Sigmoid colon (tissue), 7 donors: ENCODE data around the gene TM9SF4. TPM values are rescaled to one million over a fixed set of nuclear protein-coding genes. Genes with fewer than 3 reads are reported as not detected.

ENCODE experiments used
- DNase-seq: peaks from one replicate; pipeline ENCODE4 v3.0.0-alpha.2; 2019
- H3K27ac ChIP-seq, 4 donors: fragments of 200-600 bp; sonication (generic); one replicate each; pipeline ENCODE4 v1.5.1; 2016 to 2019; ENCODE audit warnings: mild to moderate bottlenecking in 1 of 4
- H3K27me3 ChIP-seq, 3 donors: fragments of 200-600 bp; sonication (generic); one replicate each; pipeline ENCODE4 v1.5.1; 2019; ENCODE audit warnings: mild to moderate bottlenecking in 1 of 3
- H3K36me3 ChIP-seq, 4 donors: fragments of 200-600 bp; sonication (generic); one replicate each; pipeline ENCODE4 v1.5.1; 2016 to 2019
- H3K4me1 ChIP-seq, 4 donors: fragments of 200-600 bp; sonication (generic); one replicate each; pipeline ENCODE4 v1.5.1; 2017 to 2019
- H3K4me3 ChIP-seq, 4 donors: fragments of 200-600 bp; sonication (generic); one replicate each; pipeline ENCODE4 v1.5.1; 2017 to 2019; ENCODE audit warnings: mild to moderate bottlenecking in 2 of 4, moderate library complexity in 1 of 4
- H3K9me3 ChIP-seq, 4 donors: fragments of 200-600 bp in 3 of 4; sonication (generic) in 3 of 4; one replicate each; pipeline versions ENCODE4 v1.5.1 to v1.6.1; 2013 to 2019
- EP300 ChIP-seq, 4 donors: sonication (generic); formaldehyde crosslinking; IDR thresholded peaks; one replicate each; pipeline ENCODE4 v1.6.1; 2017; ENCODE audit warnings: antibody characterized with exemption in 4 of 4
- POLR2A ChIP-seq, 2 donors: fragments of 450-650 bp; IDR thresholded peaks; one replicate each; pipeline ENCODE4 v1.6.1; 2016; ENCODE audit warnings: antibody characterized with exemption in 2 of 2, mild to moderate bottlenecking in 2 of 2, moderate library complexity in 2 of 2
- POLR2AphosphoS5 ChIP-seq, 4 donors: sonication (generic); formaldehyde crosslinking; IDR thresholded peaks; one replicate each; pipeline ENCODE4 v1.6.1; 2017; ENCODE audit warnings: antibody characterized with exemption in 4 of 4
- WGBS, 2 donors: extraction: QIAGEN DNeasy Blood & Tissue Kit; methylation state at CpG; one replicate each; pipeline ENCODE4 v1.1.7; 2013; 5-methylcytosine and 5-hydroxymethylcytosine counted together
- intact Hi-C: fragments of 100-400 bp; cut with DNase I; formaldehyde crosslinking; loops from one replicate; pipeline ENCODE4 v1.15.1; 2023
- polyA plus RNA-seq, 3 donors: library from polyadenylated mRNA; stranded (reverse); fragments of 200-250 nt; gene quantifications; one replicate each; pipeline ENCODE4 v1.2.3, GENCODE V29; 2013
- total RNA-seq, 4 donors: library from RNA; depleted of rRNA; stranded (reverse); fragments of >200 nt; gene quantifications; one replicate each; pipeline ENCODE4 v1.1.0, GENCODE V29; 2016
- TF ChIP-seq, protein P1 (sequence below), 4 experiments: fragments of 450-650 bp in 3 of 4; fragments of 200-600 bp in 1 of 4; IDR thresholded peaks; one replicate each; pipeline ENCODE4 v1.5.1; 2016 to 2019; ENCODE audit warnings: antibody characterized with exemption in 4 of 4, mild to moderate bottlenecking in 3 of 4, moderate library complexity in 2 of 4
- donor health status: healthy with polysubstance abuse.
- donor health status: Bipolar disorder and iron deficiency.
- donor health status: healthy.

The TM9SF4 gene
- total and polyA plus RNA-seq, 7 donors, result 6.6 to 38.3 (median 17.1) TPM

DNA sequence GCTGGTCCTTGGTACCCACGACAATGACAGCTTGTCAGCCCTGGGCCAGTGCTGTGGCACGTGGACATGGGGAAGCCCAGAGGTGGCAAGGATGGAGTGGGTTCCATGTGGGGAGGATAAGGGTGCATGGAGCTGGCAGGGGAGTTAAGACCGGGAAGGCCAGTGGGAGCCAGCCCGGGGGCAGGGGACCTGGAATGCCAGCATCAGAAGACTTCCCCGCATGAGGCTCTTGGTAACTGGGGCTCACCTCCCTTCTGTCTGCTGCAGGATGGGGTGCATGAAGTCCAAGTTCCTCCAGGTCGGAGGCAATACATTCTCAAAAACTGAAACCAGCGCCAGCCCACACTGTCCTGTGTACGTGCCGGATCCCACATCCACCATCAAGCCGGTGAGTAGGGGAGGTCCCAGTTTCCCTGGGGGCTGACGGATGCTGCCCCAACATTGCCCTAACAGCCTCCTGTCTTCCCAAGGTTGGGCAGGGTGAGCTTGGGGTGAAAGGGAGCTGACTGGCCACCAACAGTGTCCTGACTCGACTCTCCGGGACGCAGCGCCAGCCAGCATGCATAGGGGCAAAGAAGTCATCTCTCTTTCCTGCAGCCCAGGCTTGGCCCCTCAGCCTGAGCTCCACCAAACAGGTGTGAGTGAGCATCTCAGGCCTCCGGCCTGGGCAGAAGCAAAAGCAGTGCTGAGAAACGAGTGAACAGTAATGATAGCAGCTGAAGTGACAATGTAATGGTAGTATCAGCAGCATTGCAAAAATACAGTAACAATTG lies 37.9 kb upstream of the TM9SF4 start:
- 83 to 86% methylated on average over 17 of the region's 17 CpGs for WGBS, 2 donors

GRCh38 chr20:32072168-32072750 lies 37.3 kb upstream of the TM9SF4 start:
- no peaks in the 10 kb centered on the region for H3K9me3 ChIP-seq
- no peaks in the 10 kb centered on the region for H3K36me3 ChIP-seq
- no peaks in the 10 kb centered on the region for H3K4me1 ChIP-seq
- intact Hi-C loops, result no loop called here
- 58 to 77% methylated on average over 6 of the region's 6 CpGs for WGBS, 2 donors
- TF ChIP-seq EP300 (IDR thresholded peaks at IDR 0.05) (no peak), POLR2A (IDR thresholded peaks at IDR 0.05) (no peak), POLR2AphosphoS5 (IDR thresholded peaks at IDR 0.05) (no peak)
- TF ChIP-seq, protein P1, sequence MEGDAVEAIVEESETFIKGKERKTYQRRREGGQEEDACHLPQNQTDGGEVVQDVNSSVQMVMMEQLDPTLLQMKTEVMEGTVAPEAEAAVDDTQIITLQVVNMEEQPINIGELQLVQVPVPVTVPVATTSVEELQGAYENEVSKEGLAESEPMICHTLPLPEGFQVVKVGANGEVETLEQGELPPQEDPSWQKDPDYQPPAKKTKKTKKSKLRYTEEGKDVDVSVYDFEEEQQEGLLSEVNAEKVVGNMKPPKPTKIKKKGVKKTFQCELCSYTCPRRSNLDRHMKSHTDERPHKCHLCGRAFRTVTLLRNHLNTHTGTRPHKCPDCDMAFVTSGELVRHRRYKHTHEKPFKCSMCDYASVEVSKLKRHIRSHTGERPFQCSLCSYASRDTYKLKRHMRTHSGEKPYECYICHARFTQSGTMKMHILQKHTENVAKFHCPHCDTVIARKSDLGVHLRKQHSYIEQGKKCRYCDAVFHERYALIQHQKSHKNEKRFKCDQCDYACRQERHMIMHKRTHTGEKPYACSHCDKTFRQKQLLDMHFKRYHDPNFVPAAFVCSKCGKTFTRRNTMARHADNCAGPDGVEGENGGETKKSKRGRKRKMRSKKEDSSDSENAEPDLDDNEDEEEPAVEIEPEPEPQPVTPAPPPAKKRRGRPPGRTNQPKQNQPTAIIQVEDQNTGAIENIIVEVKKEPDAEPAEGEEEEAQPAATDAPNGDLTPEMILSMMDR (IDR thresholded peaks at IDR 0.05), result no peak
- no peak overlapping the region for H3K4me3 ChIP-seq
- peaks cover 0 to 17% (median 0%) of the 10 kb centered on the region in 3 donors for H3K27me3 ChIP-seq
- H3K27ac ChIP-seq, result no peak overlapping the region
- DNase-seq, result no peak

More for the DNA sequence above, 37.9 kb upstream of the TM9SF4 start:
- H3K4me3 ChIP-seq, result no peak overlapping the region
- H3K27me3 ChIP-seq, result peaks cover 0 to 17% (median 0%) of the 10 kb centered on the region in 3 donors
- no peaks in the 10 kb centered on the region for H3K4me1 ChIP-seq
- no peaks in the 10 kb centered on the region for H3K36me3 ChIP-seq
- no peaks in the 10 kb centered on the region for H3K9me3 ChIP-seq
- TF ChIP-seq POLR2AphosphoS5 (IDR thresholded peaks at IDR 0.05) (no peak), POLR2A (IDR thresholded peaks at IDR 0.05) (no peak), EP300 (IDR thresholded peaks at IDR 0.05) (no peak)
- TF ChIP-seq, protein P1 (IDR thresholded peaks at IDR 0.05), result no peak
- no peak for DNase-seq
- intact Hi-C loops, result no loop called here
- no peak overlapping the region for H3K27ac ChIP-seq

DNA sequence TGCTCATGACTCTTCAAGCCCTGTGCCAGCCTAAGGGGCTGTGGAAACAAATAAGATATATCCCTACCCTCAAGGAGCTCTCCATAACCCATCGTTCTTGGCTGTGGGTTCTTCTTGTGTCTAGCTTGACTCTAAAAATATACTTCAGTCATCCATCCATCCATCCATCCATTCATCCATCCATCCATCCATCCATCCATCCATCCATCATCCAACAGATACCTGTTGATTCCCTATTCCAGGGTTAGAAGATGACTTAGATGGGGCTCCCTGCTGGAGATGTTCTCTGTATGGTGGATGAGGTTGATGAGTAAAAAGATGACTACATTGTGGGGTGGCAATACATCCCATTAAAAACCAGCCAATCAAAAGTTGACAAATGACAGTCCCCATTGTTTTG lies 34.0 kb upstream of the TM9SF4 start:
- WGBS, 2 donors, result 92 to 98% methylated on average over 1 of the region's 1 CpG
- peaks cover 0 to 9% (median 0%) of the 10 kb centered on the region in 3 donors for H3K27me3 ChIP-seq
- intact Hi-C loops, result no loop called here
- H3K4me1 ChIP-seq, result no peaks in the 10 kb centered on the region
- no peak overlapping the region for H3K27ac ChIP-seq
- no peak for DNase-seq
- no peaks in the 10 kb centered on the region for H3K36me3 ChIP-seq
- no peaks in the 10 kb centered on the region for H3K9me3 ChIP-seq
- TF ChIP-seq POLR2AphosphoS5 (IDR thresholded peaks at IDR 0.05) (no peak), POLR2A (IDR thresholded peaks at IDR 0.05) (no peak), EP300 (IDR thresholded peaks at IDR 0.05) (no peak)
- TF ChIP-seq, protein P1 (IDR thresholded peaks at IDR 0.05), result no peak
- H3K4me3 ChIP-seq, result no peak overlapping the region

DNA sequence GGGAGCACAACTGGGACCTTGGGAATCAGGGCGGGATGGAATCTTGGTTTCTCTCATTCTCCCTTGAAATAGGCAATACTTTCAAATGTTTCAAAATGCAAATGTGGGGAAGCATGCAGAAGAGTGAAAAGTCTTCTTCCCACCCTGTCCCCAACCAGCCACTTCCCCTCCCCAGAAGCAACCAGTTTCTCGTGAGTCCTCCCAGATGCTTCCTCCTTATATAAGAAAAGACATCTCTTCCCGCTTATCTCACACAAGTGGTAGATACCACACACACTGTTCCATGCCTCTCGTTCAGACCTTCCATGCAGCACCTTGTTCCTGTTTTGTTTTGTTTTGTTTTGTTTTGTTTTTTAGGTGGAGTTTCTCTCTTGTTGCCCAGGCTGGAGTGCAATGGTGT lies 32.3 kb upstream of the TM9SF4 start:
- no peaks in the 10 kb centered on the region for H3K9me3 ChIP-seq
- 49 to 67% methylated on average over 4 of the region's 4 CpGs for WGBS, 2 donors

More for the DNA sequence above, 32.3 kb upstream of the TM9SF4 start:
- intact Hi-C loops, result no loop called here
- no peak for DNase-seq
- no peak overlapping the region for H3K27ac ChIP-seq
- TF ChIP-seq POLR2AphosphoS5 (IDR thresholded peaks at IDR 0.05) (no peak), POLR2A (IDR thresholded peaks at IDR 0.05) (no peak), EP300 (IDR thresholded peaks at IDR 0.05) (no peak)
- TF ChIP-seq, protein P1 (IDR thresholded peaks at IDR 0.05), result no peak
- H3K4me3 ChIP-seq, result no peak overlapping the region
- H3K27me3 ChIP-seq, result peaks cover 0 to 18% (median 0%) of the 10 kb centered on the region in 3 donors
- H3K36me3 ChIP-seq, result no peaks in the 10 kb centered on the region
- no peaks in the 10 kb centered on the region for H3K4me1 ChIP-seq
